Ishikawa (cell line): Measurements from ENCODE around the gene TTC23L.

Experiments used
- CEBPB ChIP-seq: IDR thresholded peaks from 2 replicates; pipeline ENCODE4 v1.6.1; 2012
- EGR1 ChIP-seq: IDR thresholded peaks from 2 replicates; pipeline ENCODE4 v1.6.1; 2012
- YY1 ChIP-seq: IDR thresholded peaks from 2 replicates; pipeline ENCODE4 v1.6.1; 2012; ENCODE audit warnings: low read depth

- TF ChIP-seq CEBPB (no peak), YY1 (no peak), EGR1 (no peak)
Measured at GRCh38 chr5:34876275-34876674, 37.3 kb downstream of the TTC23L start.
